ENCODE data around the gene MPP1.

MPP1 gene

DNA sequence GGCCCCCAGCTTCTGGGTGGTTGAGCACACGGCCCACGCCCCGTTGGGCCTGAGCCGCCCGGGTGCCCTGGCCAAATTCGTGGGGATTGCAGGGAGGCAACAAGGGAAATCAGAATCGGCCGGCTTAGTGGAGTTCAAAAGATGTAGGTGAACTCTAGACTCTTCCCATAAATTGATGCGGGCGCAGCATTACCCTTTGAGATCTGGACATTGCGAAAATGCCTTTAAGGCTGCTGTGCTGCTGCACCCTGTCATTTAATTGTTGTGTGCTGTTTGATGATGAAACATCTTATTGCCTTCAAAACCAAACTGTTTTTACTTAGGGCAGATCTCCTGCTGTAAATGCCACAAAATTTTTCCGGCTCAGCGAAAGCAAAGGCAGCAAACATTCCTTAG lies 409 bp upstream of the MPP1 start:
- Mint-ChIP-seq H3K9me3 (no peaks in the 10 kb centered on the region), H3K4me3 (peak overlapping the region; percentile 72), H3K27ac (ENCODE audit: low read depth) (no peak overlapping the region), H3K27me3 (no peaks in the 10 kb centered on the region), H3K36me3 (ENCODE audit: insufficient read depth) (no peaks in the 10 kb centered on the region), H3K4me1 (peaks cover 6% of the 10 kb centered on the region)
- DNase-seq (ENCODE audit: low spot score in 2 of 2) (no peak), ATAC-seq (replicated peaks; ENCODE audit: extremely low read depth, poor library complexity, severe bottlenecking) (no peak)

- DNase-seq (ENCODE audit: low spot score in 2 of 2) (no peak), ATAC-seq (replicated peaks; ENCODE audit: extremely low read depth, poor library complexity, severe bottlenecking) (no peak)
- Mint-ChIP-seq H3K9me3 (no peaks in the 10 kb centered on the region), H3K27ac (ENCODE audit: low read depth) (no peak overlapping the region), H3K4me3 (peak overlapping the region; percentile 72), H3K27me3 (no peaks in the 10 kb centered on the region), H3K4me1 (peaks cover 13% of the 10 kb centered on the region), H3K36me3 (ENCODE audit: insufficient read depth) (no peaks in the 10 kb centered on the region)
Observed at GRCh38 chrX:154804261-154804956, 876 bp downstream of the MPP1 start.

GRCh38 chrX:154802947-154803346 lies 2.3 kb downstream of the MPP1 start:
- no peak for DNase-seq (ENCODE audit: low spot score in 2 of 2)
- H3K27ac Mint-ChIP-seq (ENCODE audit: low read depth) = no peak overlapping the region
- H3K4me1 Mint-ChIP-seq = peaks cover 17% of the 10 kb centered on the region
- H3K36me3 Mint-ChIP-seq (ENCODE audit: insufficient read depth) = no peaks in the 10 kb centered on the region
- no peaks in the 10 kb centered on the region for H3K27me3 Mint-ChIP-seq
- ATAC-seq (replicated peaks; ENCODE audit: extremely low read depth, poor library complexity, severe bottlenecking) = no peak
- H3K9me3 Mint-ChIP-seq = no peaks in the 10 kb centered on the region
- no peak overlapping the region for H3K4me3 Mint-ChIP-seq

DNA sequence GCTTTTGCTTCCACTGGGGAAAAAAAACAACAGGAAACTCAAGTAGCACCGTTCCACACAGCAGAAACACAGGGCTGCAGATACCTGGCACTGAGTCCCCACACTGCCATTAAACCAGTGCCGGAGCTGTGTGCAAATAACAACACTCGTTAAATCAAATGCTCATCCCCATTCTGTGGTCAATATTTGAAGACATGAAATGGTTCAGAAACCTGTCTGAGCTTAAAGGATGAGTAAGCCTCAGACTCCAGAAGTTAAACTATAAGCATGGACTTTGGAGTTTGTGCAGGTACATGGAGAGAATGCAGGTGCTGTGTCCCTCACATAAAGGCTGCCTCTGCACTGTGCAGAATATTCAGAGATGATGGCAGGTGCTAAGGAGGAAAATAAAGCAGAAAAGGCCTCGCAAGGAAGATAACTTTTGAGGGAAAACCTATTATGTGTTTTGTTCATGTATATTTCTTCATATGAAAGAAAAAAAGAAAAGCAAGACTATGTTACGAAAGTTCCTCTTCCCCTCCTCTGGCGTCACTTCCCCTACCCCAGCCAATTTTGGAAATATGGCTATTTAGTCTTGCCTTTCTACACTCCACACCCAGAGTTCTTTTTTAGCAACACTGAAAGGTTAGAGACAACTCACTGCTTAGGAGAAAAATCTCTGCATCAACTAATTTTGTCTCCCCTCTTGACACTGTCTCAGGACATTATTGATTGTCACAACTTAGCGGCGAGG lies 4.6 kb downstream of the MPP1 start:
- H3K27me3 Mint-ChIP-seq = no peaks in the 10 kb centered on the region
- H3K4me3 Mint-ChIP-seq = no peak overlapping the region
- H3K36me3 Mint-ChIP-seq (ENCODE audit: insufficient read depth) = no peaks in the 10 kb centered on the region
- peaks cover 17% of the 10 kb centered on the region for H3K4me1 Mint-ChIP-seq
- ATAC-seq (replicated peaks; ENCODE audit: extremely low read depth, poor library complexity, severe bottlenecking) (no peak), DNase-seq (ENCODE audit: low spot score in 2 of 2) (no peak)
- H3K9me3 Mint-ChIP-seq = no peaks in the 10 kb centered on the region
- no peak overlapping the region for H3K27ac Mint-ChIP-seq (ENCODE audit: low read depth)

DNA sequence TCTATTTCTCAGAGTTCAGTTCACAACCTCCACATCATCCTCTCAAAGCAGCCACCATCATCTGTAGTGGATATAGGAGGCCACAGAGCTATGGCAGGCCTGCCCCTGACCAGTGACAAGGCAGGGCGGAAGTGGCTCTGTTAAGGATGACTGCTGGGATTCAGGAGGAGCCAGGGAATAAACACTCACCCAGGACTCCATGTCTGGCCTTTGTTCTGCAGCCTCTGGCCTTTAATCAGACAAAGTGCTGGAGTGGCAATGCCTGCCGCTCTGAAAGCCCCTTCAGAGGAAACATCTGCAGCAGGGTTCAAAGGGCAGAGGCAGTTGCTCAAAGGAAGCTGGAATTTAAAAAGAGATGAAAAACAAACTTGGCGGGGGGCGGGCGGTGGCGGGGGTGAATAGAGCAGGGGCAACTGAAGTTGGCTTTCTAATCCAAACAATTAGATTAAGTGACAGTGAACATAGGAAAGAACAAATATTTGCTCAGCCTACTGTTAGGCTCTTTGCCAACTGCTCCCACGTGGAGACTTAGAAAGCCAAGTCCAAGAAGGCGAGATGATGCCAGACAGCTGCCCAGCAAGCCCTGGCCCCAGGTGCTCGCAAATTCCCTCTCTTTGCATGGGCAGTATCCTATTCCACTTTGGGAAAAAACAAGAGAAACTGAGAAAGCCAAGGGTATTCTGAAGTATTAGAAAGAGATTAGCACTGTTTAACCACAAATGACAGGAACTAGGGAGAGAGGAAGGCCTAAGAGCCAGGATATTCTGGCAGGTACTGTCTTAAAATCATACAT lies 5.5 kb downstream of the MPP1 start:
- no peak overlapping the region for H3K27ac Mint-ChIP-seq (ENCODE audit: low read depth)
- no peak for ATAC-seq (replicated peaks; ENCODE audit: extremely low read depth, poor library complexity, severe bottlenecking)
- no peak for DNase-seq (ENCODE audit: low spot score in 2 of 2)
- H3K4me3 Mint-ChIP-seq = no peak overlapping the region
- H3K9me3 Mint-ChIP-seq = no peaks in the 10 kb centered on the region
- no peaks in the 10 kb centered on the region for H3K27me3 Mint-ChIP-seq
- peaks cover 17% of the 10 kb centered on the region for H3K4me1 Mint-ChIP-seq
- no peaks in the 10 kb centered on the region for H3K36me3 Mint-ChIP-seq (ENCODE audit: insufficient read depth)

DNA sequence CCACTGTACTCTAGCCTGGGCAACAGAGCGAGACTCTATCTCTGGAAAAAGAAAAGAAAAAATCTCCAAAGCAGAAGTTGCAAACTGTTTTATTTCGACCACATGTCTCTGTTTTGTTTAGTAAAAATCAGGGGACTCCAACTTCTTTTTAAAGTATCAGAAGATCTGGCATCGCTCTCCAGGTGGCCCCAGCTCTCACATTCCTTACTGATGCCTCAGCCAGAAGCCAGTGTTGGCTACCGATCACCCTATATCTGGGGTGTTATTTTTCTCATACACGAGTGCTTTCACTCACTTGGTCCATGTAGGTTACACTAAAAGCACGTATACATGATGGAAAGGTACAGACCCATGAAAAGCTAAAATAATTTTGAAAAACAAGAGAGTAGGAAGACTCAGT lies 8.3 kb downstream of the MPP1 start:
- Mint-ChIP-seq H3K27ac (ENCODE audit: low read depth) (no peak overlapping the region), H3K9me3 (no peaks in the 10 kb centered on the region), H3K4me3 (no peak overlapping the region), H3K27me3 (no peaks in the 10 kb centered on the region), H3K36me3 (ENCODE audit: insufficient read depth) (no peaks in the 10 kb centered on the region), H3K4me1 (peaks cover 11% of the 10 kb centered on the region)
- DNase-seq (ENCODE audit: low spot score in 2 of 2) (no peak), ATAC-seq (replicated peaks; ENCODE audit: extremely low read depth, poor library complexity, severe bottlenecking) (no peak)

GRCh38 chrX:154795016-154795415 lies 10.3 kb downstream of the MPP1 start:
- no peak overlapping the region for H3K27ac Mint-ChIP-seq (ENCODE audit: low read depth)
- peaks cover 11% of the 10 kb centered on the region for H3K4me1 Mint-ChIP-seq
- no peak overlapping the region for H3K4me3 Mint-ChIP-seq
- H3K36me3 Mint-ChIP-seq (ENCODE audit: insufficient read depth) = no peaks in the 10 kb centered on the region
- ATAC-seq (replicated peaks; ENCODE audit: extremely low read depth, poor library complexity, severe bottlenecking) (no peak), DNase-seq (ENCODE audit: low spot score in 2 of 2) (no peak)
- no peaks in the 10 kb centered on the region for H3K27me3 Mint-ChIP-seq
- no peaks in the 10 kb centered on the region for H3K9me3 Mint-ChIP-seq

GRCh38 chrX:154793084-154793795 lies 12.0 kb downstream of the MPP1 start:
- ATAC-seq (replicated peaks; ENCODE audit: extremely low read depth, poor library complexity, severe bottlenecking) = no peak
- Mint-ChIP-seq H3K9me3 (no peaks in the 10 kb centered on the region), H3K27me3 (no peaks in the 10 kb centered on the region), H3K27ac (ENCODE audit: low read depth) (no peak overlapping the region), H3K36me3 (ENCODE audit: insufficient read depth) (no peaks in the 10 kb centered on the region), H3K4me1 (no peaks in the 10 kb centered on the region), H3K4me3 (no peak overlapping the region)
- DNase-seq (ENCODE audit: low spot score in 2 of 2) = no peak

DNA sequence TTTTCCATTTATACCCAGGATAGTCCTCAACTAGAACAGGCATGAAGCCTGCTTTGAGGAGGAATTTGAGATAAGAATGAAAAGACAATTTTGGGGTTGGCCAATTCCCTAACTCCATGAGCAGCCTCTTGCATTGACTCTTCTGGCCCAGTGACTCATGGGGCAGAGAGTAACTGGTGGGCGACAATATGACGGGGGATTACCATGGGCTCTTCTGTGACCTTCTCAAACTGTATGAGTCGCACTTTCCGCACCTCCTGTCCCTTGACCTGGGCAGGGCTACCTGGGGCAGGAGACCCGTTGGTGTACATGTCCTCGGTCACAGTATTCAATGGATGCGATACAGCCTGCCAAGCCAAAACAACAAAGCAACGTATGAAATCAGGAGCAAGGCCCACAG lies 13.3 kb downstream of the MPP1 start:
- H3K4me1 Mint-ChIP-seq = no peaks in the 10 kb centered on the region
- no peak overlapping the region for H3K27ac Mint-ChIP-seq (ENCODE audit: low read depth)
- no peak overlapping the region for H3K4me3 Mint-ChIP-seq

GRCh38 chrX:154791467-154791866 lies 13.8 kb downstream of the MPP1 start:
- Mint-ChIP-seq H3K4me1 (no peaks in the 10 kb centered on the region), H3K27me3 (no peaks in the 10 kb centered on the region), H3K36me3 (ENCODE audit: insufficient read depth) (no peaks in the 10 kb centered on the region), H3K27ac (ENCODE audit: low read depth) (no peak overlapping the region), H3K9me3 (no peaks in the 10 kb centered on the region), H3K4me3 (no peak overlapping the region)
- ATAC-seq (replicated peaks; ENCODE audit: extremely low read depth, poor library complexity, severe bottlenecking) (no peak), DNase-seq (ENCODE audit: low spot score in 2 of 2) (no peak)

More for the DNA sequence above, 13.3 kb downstream of the MPP1 start:
- no peak for ATAC-seq (replicated peaks; ENCODE audit: extremely low read depth, poor library complexity, severe bottlenecking)
- Mint-ChIP-seq H3K36me3 (ENCODE audit: insufficient read depth) (no peaks in the 10 kb centered on the region), H3K27me3 (no peaks in the 10 kb centered on the region), H3K9me3 (no peaks in the 10 kb centered on the region)
- no peak for DNase-seq (ENCODE audit: low spot score in 2 of 2)

GRCh38 chrX:154785716-154786115 lies 19.6 kb downstream of the MPP1 start:
- no peaks in the 10 kb centered on the region for H3K27me3 Mint-ChIP-seq
- no peaks in the 10 kb centered on the region for H3K9me3 Mint-ChIP-seq
- no peak overlapping the region for H3K27ac Mint-ChIP-seq (ENCODE audit: low read depth)
- no peaks in the 10 kb centered on the region for H3K36me3 Mint-ChIP-seq (ENCODE audit: insufficient read depth)
- peaks cover 4% of the 10 kb centered on the region for H3K4me1 Mint-ChIP-seq
- DNase-seq (ENCODE audit: low spot score in 2 of 2) (no peak), ATAC-seq (replicated peaks; ENCODE audit: extremely low read depth, poor library complexity, severe bottlenecking) (no peak)
- H3K4me3 Mint-ChIP-seq = no peak overlapping the region

GRCh38 chrX:154784149-154784995 lies 20.9 kb downstream of the MPP1 start:
- H3K9me3 Mint-ChIP-seq = no peaks in the 10 kb centered on the region
- peaks cover 4% of the 10 kb centered on the region for H3K4me1 Mint-ChIP-seq
- H3K4me3 Mint-ChIP-seq = peak overlapping the region; percentile 45
- no peaks in the 10 kb centered on the region for H3K36me3 Mint-ChIP-seq (ENCODE audit: insufficient read depth)
- DNase-seq (ENCODE audit: low spot score in 2 of 2) = no peak
- H3K27ac Mint-ChIP-seq (ENCODE audit: low read depth) = no peak overlapping the region
- no peaks in the 10 kb centered on the region for H3K27me3 Mint-ChIP-seq
- no peak for ATAC-seq (replicated peaks; ENCODE audit: extremely low read depth, poor library complexity, severe bottlenecking)

Data from central memory CD8-positive, alpha-beta T cell (primary cell).